ENCODE measurements around the gene RIMBP2.

The RIMBP2 gene

GRCh38 chr12:130506844-130507243, 209.3 kb downstream of the RIMBP2 start:
- no peak for DNase-seq (ENCODE audit: low read depth)

GRCh38 chr12:130504840-130505175, 211.3 kb downstream of the RIMBP2 start:
- DNase-seq (ENCODE audit: low read depth) = no peak

GRCh38 chr12:130504110-130504839, 211.8 kb downstream of the RIMBP2 start:
- DNase-seq (ENCODE audit: low read depth) = no peak

- DNase-seq (ENCODE audit: low read depth) = no peak
Observed at GRCh38 chr12:130501821-130502220, 214.3 kb downstream of the RIMBP2 start.

GRCh38 chr12:130500835-130501330, 215.2 kb downstream of the RIMBP2 start:
- DNase-seq (ENCODE audit: low read depth) = no peak

GRCh38 chr12:130499474-130499873, 216.6 kb downstream of the RIMBP2 start:
- no peak for DNase-seq (ENCODE audit: low read depth)

- no peak for DNase-seq (ENCODE audit: low read depth)
Observed at GRCh38 chr12:130498589-130499385, 217.3 kb downstream of the RIMBP2 start.

- DNase-seq (ENCODE audit: low read depth) = no peak
Observed at GRCh38 chr12:130497991-130498390, 218.1 kb downstream of the RIMBP2 start.

GRCh38 chr12:130497321-130497720, 218.8 kb downstream of the RIMBP2 start:
- no peak for DNase-seq (ENCODE audit: low read depth)

- DNase-seq (ENCODE audit: low read depth) = no peak
Observed at GRCh38 chr12:130496516-130497120, 219.5 kb downstream of the RIMBP2 start.

- no peak for DNase-seq (ENCODE audit: low read depth)
Observed at GRCh38 chr12:130495156-130495555, 220.9 kb downstream of the RIMBP2 start.

- no peak for DNase-seq (ENCODE audit: low read depth)
Observed at GRCh38 chr12:130494736-130495135, 221.4 kb downstream of the RIMBP2 start.

GRCh38 chr12:130493951-130494350, 222.1 kb downstream of the RIMBP2 start:
- no peak for DNase-seq (ENCODE audit: low read depth)

GRCh38 chr12:130491421-130492357, 224.4 kb downstream of the RIMBP2 start:
- DNase-seq (ENCODE audit: low read depth) = no peak

GRCh38 chr12:130490674-130491073, 225.4 kb downstream of the RIMBP2 start:
- DNase-seq (ENCODE audit: low read depth) = no peak

GRCh38 chr12:130489293-130489692, 226.8 kb downstream of the RIMBP2 start:
- no peak for DNase-seq (ENCODE audit: low read depth)

- no peak for DNase-seq (ENCODE audit: low read depth)
Observed at GRCh38 chr12:130488358-130488710, 227.8 kb downstream of the RIMBP2 start.

GRCh38 chr12:130487636-130488357, 228.3 kb downstream of the RIMBP2 start:
- DNase-seq (ENCODE audit: low read depth) = no peak

- DNase-seq (ENCODE audit: low read depth) = no peak
Observed at GRCh38 chr12:130486891-130487416, 229.1 kb downstream of the RIMBP2 start.

GRCh38 chr12:130486146-130486435, 230.0 kb downstream of the RIMBP2 start:
- DNase-seq (ENCODE audit: low read depth) = no peak
